ENCODE measurements around the gene VSIG10L2.
"Not testable (repeated sequence)": the region's sequence is repeated elsewhere in the genome, so short reads cannot be mapped to it uniquely, and the experiment has no call there.

The VSIG10L2 gene

DNA sequence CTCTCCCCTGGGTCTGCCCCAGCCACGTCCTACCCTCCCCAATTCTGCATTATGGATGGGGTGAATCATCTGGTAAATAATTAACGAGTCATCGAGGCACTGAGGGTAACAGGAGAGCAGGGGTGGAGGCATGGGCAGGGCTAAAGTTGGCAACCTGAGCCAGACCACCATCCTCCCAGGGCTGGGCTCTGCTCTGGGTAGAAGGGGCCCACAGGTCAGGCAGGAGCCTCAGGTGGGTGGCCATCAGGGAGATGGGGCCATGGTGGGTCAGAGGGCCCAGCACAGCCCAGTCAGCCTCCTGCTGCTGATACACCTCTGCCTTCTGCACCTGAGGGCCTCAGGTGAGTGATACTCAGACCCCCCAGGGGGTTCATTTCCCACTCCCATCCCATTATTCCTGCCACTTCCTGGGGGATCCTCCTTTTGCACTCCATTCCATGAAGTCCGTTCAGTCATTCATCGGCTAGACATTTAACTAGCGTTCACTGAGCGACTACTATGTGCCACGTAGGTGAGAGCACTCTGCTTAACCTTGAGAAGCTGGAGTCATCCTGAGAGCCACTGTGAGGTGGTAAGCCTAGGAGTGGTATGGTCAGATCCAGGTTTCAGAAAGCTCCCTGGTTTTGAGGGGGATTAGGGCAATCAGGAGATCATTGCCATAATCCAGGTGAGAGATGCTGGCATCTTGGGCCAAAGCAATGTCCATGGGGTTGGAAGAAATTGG, at the start of gene VSIG10L2:
TSS of gene VSIG10L2 (plus strand) at position 248 of the 724 bp plus-strand sequence. CDS start at position 260, 12 bp downstream.
- no peak for DNase-seq (ENCODE audit: low read depth in 2 of 2)

GRCh38 chr11:125901872-125902271, 44.0 kb upstream of the VSIG10L2 start:
- DNase-seq (ENCODE audit: low read depth in 2 of 2): no peak

DNA sequence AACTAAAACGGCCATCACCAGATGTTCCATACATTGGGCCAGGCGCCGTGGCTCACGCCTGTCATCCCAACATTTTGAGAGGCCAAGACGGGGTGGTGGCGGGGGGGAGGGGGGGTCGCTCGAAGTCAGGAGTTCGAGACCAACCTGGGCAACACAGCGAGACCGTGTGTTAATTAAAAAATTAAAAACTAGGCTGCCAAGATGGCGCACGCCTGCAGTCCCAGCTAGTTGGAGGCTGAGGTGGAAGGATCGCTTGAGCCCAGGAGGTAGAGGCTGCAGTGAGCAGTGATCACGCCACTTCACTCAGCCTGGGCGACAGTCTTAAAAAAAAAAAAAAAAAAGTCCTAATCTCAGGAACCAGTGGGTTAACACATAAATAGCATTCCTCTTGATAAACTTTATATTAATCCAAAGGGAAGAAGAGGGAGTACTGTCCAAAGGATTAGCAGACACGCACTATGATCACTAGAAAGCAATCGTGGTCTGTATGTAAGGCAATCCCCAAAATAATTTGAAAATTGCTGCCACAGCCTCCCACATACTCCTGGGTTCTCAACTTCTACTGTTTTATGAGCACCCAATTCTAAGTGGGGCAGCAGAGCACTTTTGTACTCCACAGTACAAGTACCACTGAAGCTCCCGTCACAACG, 43.4 kb upstream of the VSIG10L2 start:
- DNase-seq (ENCODE audit: low read depth in 2 of 2): no peak

DNA sequence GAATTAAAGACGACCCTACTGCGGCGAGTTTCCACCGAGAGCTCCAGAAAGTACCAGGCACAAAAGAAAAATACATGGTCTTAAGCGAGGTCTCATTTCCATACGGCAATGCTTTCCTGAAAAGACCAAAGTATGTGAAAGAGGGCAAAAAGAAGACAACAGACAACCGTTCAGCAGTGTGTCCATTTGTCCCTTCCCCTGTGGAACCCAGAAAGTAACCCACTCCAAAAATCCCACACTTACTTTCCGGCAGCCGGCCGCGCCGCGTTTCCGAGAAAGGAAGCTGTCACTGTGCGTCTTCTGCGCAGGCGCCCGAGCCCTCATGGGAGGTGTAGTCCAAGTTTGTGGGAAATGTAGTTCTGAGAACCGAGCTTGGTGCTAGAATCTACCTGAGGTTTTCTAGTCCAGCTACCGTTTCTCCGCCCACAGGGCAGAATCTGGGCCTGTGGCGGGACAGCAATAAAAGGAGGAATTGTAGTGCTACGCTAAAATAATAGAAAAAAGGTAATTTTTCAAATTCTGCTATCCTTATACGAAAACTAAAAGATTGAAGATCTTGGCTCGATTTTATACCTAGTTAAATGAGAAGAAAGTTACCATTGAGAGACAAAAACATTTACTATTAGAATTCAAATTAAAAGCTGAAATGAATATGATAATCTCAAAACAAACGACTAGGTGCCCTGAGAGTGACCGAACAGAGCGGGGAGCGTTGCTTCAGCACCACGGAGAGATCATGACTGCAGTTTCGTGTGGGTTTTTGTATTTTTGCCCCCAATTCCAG, 42.7 kb upstream of the VSIG10L2 start, which contains the start of gene PUS3:
TSS of gene PUS3 (minus strand) at position 280 of the 784 bp plus-strand sequence. CDS start 6,922 bp downstream, outside the sequence.
- peak; percentile 75 to 87 for DNase-seq (ENCODE audit: low read depth in 2 of 2)

- DNase-seq (ENCODE audit: low read depth in 2 of 2): no peak
Observed at GRCh38 chr11:125903711-125904659, 41.9 kb upstream of the VSIG10L2 start, which contains the start of gene DDX25. TSS of gene DDX25 (plus strand) at chr11:125904508. CDS start at chr11:125904518, 10 bp downstream.

- no peak for DNase-seq (ENCODE audit: low read depth in 2 of 2)
Observed at GRCh38 chr11:125904678-125905077, 41.2 kb upstream of the VSIG10L2 start.

GRCh38 chr11:125910226-125910849, 35.5 kb upstream of the VSIG10L2 start:
- DNase-seq (ENCODE audit: low read depth in 2 of 2): no peak

GRCh38 chr11:125914601-125915000, 31.2 kb upstream of the VSIG10L2 start:
- DNase-seq (ENCODE audit: low read depth in 2 of 2): not testable (repeated sequence)

- DNase-seq (ENCODE audit: low read depth in 2 of 2): no peak
Observed at GRCh38 chr11:125916683-125917347, 29.0 kb upstream of the VSIG10L2 start.

DNA sequence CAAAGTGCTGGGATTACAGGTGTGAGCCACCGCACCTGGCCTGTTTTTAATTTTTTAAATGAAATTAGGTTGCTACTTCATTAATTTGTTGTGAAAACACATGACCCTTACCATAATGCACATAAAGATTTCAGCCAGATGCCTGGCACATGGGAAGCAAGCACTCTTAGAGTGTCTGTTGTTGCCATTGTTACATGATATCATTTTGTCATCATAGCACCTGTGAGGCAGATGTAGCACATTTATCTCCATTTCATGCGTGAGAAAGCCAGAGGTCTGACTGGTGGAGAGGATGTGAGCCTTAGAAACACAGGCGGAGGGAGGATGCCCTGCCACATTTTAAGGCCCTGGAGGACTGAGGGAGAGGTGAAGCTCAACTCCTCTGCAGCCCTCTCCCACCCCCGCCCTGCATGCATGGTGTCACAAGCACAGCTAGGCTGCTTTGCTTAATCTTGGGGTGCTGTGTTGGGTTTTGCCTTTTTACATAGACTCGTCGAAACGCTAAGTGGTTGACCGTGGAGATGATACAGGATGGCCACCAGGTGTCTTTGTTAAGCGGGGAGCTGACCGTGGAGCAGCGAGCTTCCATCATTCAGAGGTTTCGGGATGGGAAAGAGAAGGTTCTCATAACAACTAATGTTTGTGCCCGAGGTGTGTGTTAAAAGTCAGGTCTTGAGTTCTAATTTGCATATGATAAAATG, 27.6 kb upstream of the VSIG10L2 start:
- no peak for DNase-seq (ENCODE audit: low read depth in 2 of 2)

DNA sequence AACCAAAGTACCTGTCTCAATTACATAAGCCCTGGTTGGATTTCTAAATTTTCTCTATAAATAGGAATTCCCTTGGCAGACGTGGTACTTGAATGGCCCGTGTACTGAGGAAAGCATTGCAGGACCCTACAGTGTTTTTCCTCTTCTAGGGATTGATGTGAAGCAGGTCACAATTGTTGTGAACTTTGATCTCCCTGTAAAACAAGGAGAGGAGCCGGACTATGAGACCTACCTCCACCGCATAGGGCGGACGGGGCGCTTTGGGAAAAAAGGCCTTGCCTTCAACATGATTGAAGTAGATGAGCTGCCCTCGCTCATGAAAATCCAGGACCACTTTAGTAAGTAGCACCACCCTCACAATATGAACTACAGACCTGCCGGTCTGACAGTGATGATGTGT, 24.8 kb upstream of the VSIG10L2 start:
- no peak for DNase-seq (ENCODE audit: low read depth in 2 of 2)

- DNase-seq (ENCODE audit: low read depth in 2 of 2): no peak
Observed at GRCh38 chr11:125922156-125922555, 23.7 kb upstream of the VSIG10L2 start.

DNA sequence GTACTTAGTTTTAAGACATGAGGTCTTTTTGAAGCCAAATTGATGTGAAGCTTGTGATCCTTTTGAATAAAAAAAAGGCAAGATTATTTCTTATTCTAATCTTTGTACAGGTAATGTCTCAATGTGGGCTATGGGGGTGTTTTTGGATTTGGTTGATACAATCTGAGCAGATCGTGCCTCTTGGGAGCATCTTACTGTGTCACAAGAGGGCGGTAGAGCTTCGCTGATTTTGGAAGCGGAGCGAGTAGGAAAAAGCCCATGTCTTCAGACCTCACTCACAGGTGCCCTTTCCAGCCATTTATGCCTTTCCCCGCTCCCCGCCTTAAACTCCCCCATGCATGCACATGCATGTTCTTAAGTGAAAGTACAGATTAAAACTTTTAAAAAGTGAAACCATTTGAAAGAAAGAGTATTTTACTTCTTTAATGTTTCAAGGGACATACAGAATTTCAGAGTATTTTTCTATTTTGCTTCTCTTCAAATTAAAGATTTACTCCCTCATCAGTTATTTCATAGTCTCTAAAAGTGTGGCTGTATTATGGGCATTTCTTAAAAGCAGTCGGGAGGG, 22.7 kb upstream of the VSIG10L2 start:
- peak in 1 of 2 experiments; percentile 41 for DNase-seq (ENCODE audit: low read depth in 2 of 2)

DNA sequence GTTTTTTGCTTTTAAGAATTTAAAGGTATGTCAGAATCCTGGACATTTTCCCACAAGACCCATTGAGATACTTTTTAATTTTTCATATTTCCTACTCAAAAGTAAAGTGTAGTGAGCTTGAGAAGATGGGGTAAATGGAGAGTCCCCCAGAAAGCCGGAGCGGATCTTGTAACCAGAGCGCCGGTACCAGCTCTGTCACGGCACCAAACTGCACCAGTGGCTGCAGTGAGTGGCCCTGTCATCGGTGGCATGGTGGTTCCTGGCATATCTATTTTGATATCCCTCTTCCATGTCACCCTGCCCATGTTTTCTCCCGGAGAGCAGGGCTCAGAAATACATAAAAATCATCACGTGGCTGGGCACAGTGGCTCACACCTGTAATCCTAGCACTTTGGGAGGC, 22.2 kb upstream of the VSIG10L2 start:
- DNase-seq (ENCODE audit: low read depth in 2 of 2): no peak

DNA sequence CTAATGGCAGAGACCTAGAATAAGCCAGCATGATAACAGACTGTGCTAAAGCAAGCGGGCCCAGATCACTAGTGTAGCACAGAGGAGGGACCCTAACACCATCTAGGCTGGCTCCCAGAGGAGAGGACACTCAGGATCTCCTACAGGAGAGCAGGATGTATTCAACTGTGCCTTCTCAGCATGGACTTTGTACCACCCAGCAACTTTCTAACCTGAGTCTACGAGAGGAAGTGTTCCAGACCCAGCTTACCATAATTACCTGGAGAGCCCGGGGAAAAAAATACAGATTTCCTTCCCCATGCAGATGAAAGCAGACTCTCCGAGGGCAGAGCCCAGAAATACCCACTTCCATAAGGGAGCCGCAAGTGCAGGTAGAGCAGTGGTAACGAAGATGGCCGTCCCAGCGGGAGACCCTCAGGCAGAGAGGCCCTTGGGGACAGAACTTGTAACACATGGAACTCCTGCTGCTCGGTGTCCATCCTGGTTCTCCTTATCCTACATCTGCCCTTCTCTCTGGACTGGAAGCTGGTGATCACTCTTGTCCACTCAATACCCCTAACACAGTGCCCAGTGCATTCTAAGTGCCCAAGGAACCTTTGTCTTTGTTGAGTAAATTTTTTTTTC, 21.3 kb upstream of the VSIG10L2 start:
- DNase-seq (ENCODE audit: low read depth in 2 of 2): no peak

GRCh38 chr11:125925247-125925740, 20.6 kb upstream of the VSIG10L2 start:
- no peak for DNase-seq (ENCODE audit: low read depth in 2 of 2)

DNA sequence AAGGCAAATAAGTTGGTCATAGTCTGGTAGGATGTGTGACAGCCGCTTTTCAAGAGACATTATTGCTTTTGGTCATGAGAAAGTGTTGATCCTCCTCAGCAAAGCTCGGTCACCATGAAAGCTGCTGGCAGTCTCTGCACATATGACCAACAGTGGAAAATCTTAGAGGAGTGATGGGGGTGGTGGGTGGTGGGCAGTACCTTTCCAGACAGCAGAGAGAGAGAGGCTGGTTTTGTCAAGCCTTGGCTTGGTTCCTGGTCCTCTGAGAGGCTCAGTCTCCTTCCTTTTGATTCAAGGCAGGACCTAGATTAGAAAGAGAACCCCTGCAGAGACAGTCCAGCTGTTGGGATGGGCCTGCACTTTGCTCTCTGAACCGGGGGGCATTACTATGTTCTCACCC, 20.0 kb upstream of the VSIG10L2 start:
- no peak for DNase-seq (ENCODE audit: low read depth in 2 of 2)

DNA sequence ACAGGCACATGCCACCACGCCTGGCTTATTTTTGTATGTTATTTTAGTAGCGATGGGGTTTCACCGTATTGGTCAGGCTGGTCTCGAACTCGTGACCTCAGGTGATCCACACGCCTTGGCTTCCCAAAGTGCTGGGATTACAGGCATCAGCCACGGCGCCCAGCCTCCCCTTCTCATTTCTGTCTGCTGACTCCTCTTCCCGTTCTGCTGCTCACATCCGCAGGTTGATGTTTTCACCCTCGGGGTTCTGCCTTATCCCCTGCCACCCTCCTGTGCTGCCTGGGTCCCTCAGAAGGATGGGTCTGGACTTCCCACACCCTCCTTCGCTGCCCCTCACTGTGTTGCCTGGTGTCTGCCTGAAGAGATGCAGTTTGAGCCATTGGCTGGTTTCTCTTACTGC, 19.2 kb upstream of the VSIG10L2 start:
- DNase-seq (ENCODE audit: low read depth in 2 of 2): no peak
